GM18519 (cell line): ENCODE data around the gene MAD1L1.
"Not testable (repeated sequence)": the region's sequence is repeated elsewhere in the genome, so short reads cannot be mapped to it uniquely, and the experiment has no call there.

ENCODE experiments used
- ATAC-seq: cut with Tn5 transposase; IDR thresholded peaks from one replicate; pipeline ENCODE4 v1.9.1; 2021; ENCODE audit warnings: mild to moderate bottlenecking, moderate library complexity; ENCODE audit not compliant: unreplicated experiment, low FRiP score

Gene MAD1L1

GRCh38 chr7:2079332-2080059, 153.2 kb downstream of the MAD1L1 start:
- no peak for ATAC-seq

GRCh38 chr7:2078899-2079298, 153.8 kb downstream of the MAD1L1 start:
- no peak for ATAC-seq

GRCh38 chr7:2076649-2077064, 156.1 kb downstream of the MAD1L1 start:
- ATAC-seq: no peak

DNA sequence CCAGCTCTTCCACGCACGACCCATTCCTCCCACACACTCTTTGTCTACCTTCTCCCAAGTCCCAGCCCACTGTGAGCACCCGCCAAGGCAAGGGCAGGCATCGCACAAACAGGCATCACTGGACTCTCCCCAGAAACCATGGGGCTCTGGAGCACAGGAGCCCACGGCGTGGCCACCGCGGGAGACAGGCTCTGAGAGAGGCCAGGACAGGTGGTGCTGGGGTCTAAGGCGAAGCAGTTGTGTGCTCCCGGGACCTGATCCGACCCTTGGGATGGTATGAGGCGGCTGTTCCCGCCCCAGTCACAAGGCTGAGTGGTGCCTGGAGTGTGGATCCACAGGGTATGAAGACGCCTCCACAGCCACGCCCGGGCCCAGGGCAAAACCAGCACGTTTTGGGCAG, 156.9 kb downstream of the MAD1L1 start:
- ATAC-seq: no peak

DNA sequence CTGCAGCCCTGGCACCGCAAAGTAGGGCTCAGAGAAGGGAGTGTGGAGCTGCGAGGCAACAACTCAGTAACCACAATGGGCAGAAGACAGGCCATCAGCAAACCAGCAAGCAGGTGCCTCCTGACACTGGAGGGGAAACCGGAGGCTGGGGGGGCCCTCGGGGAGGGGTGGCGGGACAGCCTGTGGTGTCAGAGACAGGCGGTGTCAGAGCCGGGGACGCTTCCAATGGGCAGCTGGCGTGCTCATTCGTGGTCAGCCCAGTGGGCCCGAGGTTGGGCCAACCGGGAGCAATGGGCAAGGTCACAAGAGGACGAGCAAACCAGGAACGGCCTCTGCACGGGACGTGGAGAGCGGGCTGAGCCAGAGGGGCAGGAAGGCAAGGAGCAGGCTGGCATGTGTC, 158.1 kb downstream of the MAD1L1 start:
- no peak for ATAC-seq

DNA sequence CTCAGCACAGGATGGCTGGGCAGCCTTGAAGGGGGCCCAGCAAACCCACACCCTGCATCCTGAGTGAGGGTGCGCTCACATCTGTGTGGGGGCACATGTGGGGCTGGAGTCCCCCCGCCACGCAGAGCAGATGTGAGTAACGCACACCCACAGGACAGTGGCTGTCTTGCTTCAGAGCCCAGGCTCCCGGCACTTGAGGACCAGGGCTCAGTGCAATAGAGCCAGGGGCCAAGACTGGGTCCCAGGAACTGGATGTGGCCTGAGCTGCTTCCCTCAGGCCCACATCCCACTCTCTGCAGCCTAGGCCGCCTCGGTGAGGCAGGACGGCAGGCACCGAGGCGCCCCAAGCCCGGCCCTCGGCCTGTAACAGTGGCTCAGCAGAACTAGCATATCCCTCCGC, 159.9 kb downstream of the MAD1L1 start:
- ATAC-seq: no peak

- ATAC-seq: peak; percentile 81
Observed at GRCh38 chr7:2072042-2072441, 160.7 kb downstream of the MAD1L1 start.

GRCh38 chr7:2071133-2071832, 161.5 kb downstream of the MAD1L1 start:
- no peak for ATAC-seq

DNA sequence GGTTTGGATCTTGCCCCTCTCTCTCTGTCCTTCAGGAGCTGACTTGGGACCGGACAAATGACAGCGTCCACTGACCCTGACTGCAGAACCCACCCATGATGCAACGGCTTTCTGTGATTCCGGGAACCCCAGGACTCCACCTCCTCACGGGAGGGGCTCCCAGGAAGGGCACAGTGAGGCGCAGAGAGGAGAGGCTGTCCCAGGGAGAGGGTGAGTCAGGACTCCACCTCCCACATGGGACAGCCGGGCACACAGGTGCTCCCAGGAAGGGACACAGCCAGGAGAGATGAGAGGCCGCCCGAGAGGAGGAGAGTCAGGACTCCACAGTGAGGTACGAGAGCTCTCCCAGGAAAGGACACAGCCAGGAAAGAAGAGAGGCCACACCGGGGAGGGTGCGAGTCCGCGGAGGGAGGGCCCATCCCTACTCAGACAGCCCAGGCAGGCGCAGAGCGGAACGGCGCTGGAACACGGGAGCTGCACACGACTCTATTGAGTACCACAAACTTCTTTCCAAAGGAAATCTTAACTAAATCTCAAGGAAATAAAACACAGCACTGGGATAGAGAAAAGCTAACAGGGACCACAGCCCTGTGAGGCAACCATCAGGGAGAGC, 162.5 kb downstream of the MAD1L1 start:
- no peak for ATAC-seq

DNA sequence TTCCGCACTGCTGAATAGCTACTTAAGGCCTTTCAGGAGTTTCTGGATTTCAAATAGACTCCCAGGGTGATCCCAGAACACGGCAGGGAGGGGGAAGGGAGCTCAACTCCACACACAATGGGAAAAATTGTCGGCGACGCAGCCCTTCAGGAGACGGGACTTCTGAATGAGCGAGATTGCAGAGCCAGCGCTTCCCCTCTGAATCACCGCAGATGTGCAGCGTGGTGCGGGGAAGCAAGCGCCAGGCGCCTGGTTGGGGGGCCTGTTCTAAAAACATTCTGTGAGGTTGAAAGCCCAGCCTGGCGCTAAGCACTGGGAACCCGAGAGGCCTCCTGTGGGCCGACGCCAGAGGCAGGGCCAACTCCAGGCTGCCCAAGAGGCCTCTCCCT, 163.3 kb downstream of the MAD1L1 start:
- ATAC-seq: no peak

- ATAC-seq: no peak
Observed at GRCh38 chr7:2068693-2069471, 163.9 kb downstream of the MAD1L1 start.

GRCh38 chr7:2066251-2066919, 166.4 kb downstream of the MAD1L1 start:
- ATAC-seq: no peak

GRCh38 chr7:2065528-2065927, 167.2 kb downstream of the MAD1L1 start:
- no peak for ATAC-seq

- no peak for ATAC-seq
Observed at GRCh38 chr7:2063563-2064260, 169.0 kb downstream of the MAD1L1 start.

GRCh38 chr7:2062648-2063047, 170.1 kb downstream of the MAD1L1 start:
- ATAC-seq: no peak

GRCh38 chr7:2060701-2061100, 172.0 kb downstream of the MAD1L1 start:
- ATAC-seq: no peak

DNA sequence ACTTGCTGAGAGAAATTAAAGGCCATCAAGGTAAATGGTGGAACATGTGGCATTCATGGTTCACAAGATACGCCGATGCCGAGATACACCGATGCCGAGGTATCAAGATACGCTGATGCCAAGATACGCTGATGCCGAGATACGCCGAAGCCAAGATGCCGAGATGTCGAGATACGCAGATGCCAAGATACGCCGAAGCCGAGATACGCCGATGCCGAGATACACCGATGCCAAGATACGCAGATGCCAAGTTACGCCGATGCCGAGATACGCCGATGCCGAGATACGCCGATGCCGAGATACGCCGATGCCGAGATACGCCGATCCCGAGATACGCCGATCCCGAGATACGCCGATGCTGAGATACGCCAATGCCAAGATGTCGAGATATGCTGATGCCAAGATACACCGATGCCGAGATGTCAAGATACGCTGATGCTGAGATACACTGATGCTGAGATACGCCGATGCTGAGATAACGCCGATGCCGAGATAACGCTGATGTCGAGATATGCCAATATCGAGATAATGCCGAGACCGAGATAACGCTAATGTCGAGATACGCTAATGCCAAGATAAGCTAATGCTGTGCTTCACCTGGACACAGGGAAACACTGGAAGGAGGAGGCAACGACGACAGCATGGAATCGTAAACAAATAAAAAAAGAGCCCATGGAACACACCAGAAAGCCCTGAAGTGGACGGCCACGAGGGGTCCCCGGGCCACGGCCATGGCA, 172.6 kb downstream of the MAD1L1 start:
- no peak for ATAC-seq

DNA sequence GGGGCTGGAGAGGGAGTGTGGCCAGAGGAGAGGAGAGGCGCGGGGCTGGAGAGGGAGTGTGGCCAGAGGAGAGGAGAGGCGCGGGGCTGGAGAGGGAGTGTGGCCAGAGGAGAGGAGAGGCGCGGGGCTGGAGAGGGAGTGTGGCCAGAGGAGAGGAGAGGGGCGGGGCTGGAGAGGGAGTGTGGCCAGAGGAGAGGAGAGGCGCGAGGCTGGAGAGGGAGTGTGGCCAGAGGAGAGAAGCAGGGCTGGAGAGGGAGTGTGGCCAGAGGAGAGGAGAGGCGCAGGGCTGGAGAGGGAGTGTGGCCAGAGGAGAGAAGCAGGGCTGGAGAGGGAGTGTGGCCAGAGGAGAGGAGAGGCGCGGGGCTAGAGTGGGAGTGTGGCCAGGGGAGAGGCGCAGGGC, 174.5 kb downstream of the MAD1L1 start:
- ATAC-seq: not testable (repeated sequence)

GRCh38 chr7:2055956-2056355, 176.8 kb downstream of the MAD1L1 start:
- ATAC-seq: no peak
